Measurements from ENCODE around the gene IGDCC3. TPM values are rescaled to one million over a fixed set of nuclear protein-coding genes. Genes with fewer than 3 reads are reported as not detected.

The IGDCC3 gene
- total and polyA plus RNA-seq, 2 of the 8 experiments (the other 6 are each of a cell fraction or from before 2014, with no cell fraction given) = 26.8 to 45.7 TPM

- TF ChIP-seq ATF3 (IDR thresholded peaks at IDR 0.05; ENCODE audit: insufficient read depth, low read depth, low read length) = no peak
These were observed 54.7 kb downstream of the IGDCC3 start (continued) for GRCh38 chr15:65323071-65323511.

All from H1 (cell line).